GM12878 (cell line): ENCODE data around the gene ZBTB34.

ENCODE experiments used
- ATF3 ChIP-seq: IDR thresholded peaks from 2 replicates; pipeline ENCODE4 v1.6.1; 2011; ENCODE audit warnings: low read depth, mild to moderate bottlenecking, low read length, moderate library complexity, borderline replicate concordance; ENCODE audit errors: extremely low read depth
- CTCF ChIP-seq, 3 experiments: IDR thresholded peaks in 2 of 3; conservative IDR thresholded peaks in 1 of 3; 2 replicates each; pipeline ENCODE4 v1.5.1; 2011; ENCODE audit warnings: low read depth in 3 of 3, low read length in 3 of 3, mild to moderate bottlenecking in 3 of 3, control low read depth in 2 of 3, moderate library complexity in 2 of 3, inconsistent platforms in 1 of 3, mixed read lengths in 1 of 3; ENCODE audit not compliant: control insufficient read depth in 2 of 3, insufficient read depth in 1 of 3; ENCODE audit errors: extremely low read depth in 1 of 3
- POLR2A ChIP-seq: IDR thresholded peaks from 2 replicates; pipeline ENCODE4 v1.6.1; 2011; ENCODE audit warnings: low read depth, mild to moderate bottlenecking, low read length

GRCh38 chr9:126842977-126843799, 17.3 kb upstream of the ZBTB34 start:
- TF ChIP-seq CTCF (IDR thresholded peaks at IDR 0.05 in 2 of 3, conservative IDR thresholded peaks at IDR 0.05 in 1 of 3; ENCODE audit: control insufficient read depth in 2 of 3, extremely low read depth in 1 of 3, insufficient read depth in 1 of 3, low read depth in 3 of 3, low read length in 3 of 3) (no peak), POLR2A (no peak), ATF3 (no peak)
